ENCODE data around the gene ADAM8.
A peak's percentile ranks its signal among the peaks of the same experiment; 100 is the strongest.

Gene ADAM8

DNA sequence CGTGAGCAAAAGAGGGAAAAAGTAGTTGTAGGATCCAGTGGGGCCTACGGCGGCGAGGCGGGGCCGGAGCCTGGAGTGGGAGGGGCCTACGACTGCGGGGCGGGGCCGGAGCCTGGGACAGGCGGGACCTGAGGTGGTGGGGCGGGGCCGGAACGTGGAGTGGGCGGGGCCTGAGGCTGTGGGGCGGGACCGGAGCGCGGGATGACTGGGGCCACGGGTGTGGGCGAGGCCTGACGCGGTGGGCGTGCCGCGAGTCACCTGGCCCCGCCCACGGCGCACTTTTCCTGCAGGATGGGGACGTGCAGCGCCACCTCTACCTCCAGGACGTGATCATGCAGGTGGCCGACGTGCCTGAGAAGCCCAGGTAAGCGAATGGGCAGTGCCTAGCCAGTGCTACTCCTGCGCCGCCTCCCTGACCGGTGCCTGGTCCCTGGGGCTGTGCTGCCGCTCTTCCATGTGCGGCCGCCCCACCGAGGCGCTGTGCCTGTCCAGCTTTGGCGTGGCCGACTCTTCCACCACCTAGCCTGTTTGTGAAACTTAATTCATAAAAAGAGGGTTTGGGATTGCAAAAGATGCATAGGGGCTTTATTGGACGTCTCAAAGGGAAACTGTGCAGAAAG is 32.5 kb upstream of the ADAM8 start:
- peak; percentile 83 to 92 (median 84) for DNase-seq (ENCODE audit: low read depth in 2 of 3, low spot score in 2 of 3)

DNA sequence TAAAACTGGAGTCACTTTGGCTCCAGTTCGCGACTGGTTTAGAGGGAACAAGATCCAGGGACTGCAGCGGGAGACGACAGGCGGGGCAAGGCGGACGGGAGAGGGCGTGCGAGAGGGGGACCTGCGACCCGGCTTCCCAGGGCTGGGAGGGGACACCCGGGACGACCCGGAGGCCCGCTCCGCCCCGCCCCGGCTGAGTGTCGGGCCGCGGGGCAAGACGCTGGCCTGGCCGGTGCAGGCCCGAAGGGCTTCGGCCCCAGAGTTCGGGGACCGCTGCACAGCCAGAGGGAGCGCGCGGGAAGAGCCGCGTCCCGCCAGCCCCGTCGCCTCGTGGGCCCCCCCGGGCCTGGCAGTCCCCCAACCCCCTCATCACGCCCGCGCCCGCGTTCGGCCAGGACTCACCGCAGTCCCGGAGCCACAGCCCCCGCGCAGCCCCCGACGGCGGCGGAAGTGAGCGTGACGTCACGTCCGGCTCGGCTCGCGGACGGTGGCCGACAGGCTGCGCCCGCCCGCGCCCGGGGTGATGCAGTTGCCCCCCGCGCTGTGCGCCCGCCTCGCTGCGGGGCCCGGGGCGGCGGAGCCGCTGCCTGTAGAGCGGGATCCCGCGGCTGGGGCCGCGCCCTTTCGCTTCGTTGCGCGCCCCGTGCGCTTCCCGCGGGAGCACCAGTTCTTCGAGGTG is 31.9 kb upstream of the ADAM8 start, which contains the start of the genes TUBGCP2 and ZNF511:
Gene TUBGCP2 (minus strand): TSS at position 452 of the 679 bp plus-strand sequence. CDS start 5,931 bp downstream, outside the sequence.
Gene ZNF511 (plus strand): TSS at position 494 of the 679 bp plus-strand sequence. CDS start 30 bp downstream, at position 524.
- DNase-seq (ENCODE audit: low read depth in 2 of 3, low spot score in 2 of 3): peak; percentile 72 to 85 (median 84)

DNA sequence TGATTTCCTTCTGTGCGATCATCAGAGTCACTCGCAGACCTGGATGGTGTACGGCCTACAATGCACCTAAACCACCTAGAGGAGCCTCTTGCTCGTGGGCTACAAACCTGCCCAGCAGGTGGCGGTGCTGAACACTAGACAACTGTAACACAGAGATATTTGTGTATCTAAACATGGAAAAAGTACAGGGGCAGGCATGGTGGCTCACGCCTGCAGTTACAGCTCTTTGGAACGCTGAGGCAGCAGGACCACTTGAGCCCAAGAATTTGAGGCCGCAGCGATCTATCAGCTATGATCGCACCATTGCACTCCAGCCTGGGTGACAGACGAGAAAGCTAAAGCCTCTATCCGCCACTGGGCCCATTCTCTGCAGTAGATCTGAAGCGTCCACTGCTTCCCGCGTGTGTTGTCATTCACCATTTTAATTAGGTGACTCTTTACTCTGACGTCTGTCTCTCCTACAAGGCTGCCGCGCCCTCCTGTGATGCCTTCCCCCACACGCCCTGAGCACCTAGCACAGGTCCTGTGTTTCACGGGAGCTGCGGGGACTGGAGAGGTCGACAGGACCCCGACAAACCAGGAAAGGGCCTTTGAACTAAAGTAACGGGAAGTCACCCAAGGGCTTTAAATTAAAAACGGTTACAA is 31.2 kb upstream of the ADAM8 start:
- peak in 2 of 3 experiments; percentile 38 to 59 for DNase-seq (ENCODE audit: low read depth in 2 of 3, low spot score in 2 of 3)

DNA sequence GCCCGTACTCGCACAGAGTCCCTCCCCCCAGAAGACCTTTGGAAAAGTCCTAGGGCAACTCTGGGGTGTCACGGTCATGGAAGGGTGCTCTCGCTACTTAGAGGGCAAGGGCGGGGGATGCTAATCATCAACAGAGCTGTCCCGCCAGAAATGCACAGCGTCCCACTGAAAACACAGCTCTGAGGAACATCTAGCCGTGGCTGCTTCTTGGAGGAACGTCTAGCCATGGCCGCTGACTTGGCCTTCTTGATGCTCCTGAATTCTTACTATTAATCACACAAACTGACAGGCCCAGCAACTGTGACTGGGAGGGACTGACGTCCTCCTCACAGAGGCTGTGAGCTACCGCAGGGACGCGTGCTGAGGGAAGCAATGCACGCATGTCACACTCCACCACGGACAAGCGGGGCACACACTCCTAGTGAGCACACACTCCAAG is 30.3 kb upstream of the ADAM8 start:
- no peak for DNase-seq (ENCODE audit: low read depth in 2 of 3, low spot score in 2 of 3)

DNA sequence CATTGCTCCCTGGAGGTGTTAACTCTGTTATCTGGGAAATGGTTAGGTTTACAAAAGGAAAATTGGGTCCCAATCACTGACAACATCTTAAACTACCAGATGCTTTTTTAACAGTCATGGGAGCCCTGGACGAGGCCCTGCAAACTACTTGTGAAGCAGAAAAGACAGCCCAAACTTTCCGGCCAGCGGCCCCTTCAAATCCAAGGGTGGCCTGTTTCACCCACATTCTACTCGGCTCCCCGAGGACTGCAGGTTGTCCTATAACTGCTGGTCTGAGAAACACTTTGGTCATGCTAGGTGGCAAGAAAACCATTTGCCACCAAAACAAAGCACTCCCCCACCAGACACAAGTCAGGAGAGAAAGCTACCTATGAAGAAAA is 29.4 kb upstream of the ADAM8 start:
- DNase-seq (ENCODE audit: low read depth in 2 of 3, low spot score in 2 of 3): no peak

DNA sequence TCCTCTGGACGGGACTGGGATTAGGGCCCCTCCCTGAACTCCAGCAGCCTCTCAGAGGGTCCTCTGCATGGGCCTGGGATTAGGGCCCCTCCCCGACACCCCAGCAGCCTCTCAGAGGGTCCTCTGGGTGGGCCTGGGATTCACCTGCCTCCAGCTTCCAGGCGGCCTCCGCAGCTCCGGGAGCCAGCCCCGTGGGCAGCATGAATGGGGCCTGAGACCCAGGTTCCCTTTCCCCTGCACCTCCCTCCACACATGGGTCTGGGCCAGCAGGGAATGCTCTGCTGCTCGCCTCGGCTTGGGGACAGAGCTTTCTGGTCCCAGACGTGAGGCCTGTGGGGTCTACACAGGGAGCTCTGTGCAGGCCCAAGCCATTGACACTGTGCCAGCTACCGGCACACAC is 26.5 kb upstream of the ADAM8 start:
- no peak for DNase-seq (ENCODE audit: low read depth in 2 of 3, low spot score in 2 of 3)

DNA sequence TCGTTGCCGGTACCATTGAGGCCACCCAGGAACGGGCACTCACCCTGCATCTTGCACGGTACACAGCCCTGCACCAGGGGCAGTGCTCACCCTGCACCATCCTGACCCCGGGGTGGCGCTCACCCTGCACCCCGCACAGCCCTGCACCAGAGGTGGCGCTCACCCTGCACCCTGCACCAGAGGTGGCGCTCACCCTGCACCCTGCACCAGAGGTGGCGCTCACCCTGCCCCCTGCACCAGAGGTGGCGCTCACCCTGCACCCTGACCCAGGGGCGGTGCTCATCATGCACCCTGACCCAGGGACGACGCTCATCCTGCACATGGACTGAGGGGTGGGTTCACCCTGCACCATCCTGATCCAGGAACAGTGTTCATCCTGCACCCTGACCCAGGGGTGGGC is 25.6 kb upstream of the ADAM8 start:
- no peak for DNase-seq (ENCODE audit: low read depth in 2 of 3, low spot score in 2 of 3)

DNA sequence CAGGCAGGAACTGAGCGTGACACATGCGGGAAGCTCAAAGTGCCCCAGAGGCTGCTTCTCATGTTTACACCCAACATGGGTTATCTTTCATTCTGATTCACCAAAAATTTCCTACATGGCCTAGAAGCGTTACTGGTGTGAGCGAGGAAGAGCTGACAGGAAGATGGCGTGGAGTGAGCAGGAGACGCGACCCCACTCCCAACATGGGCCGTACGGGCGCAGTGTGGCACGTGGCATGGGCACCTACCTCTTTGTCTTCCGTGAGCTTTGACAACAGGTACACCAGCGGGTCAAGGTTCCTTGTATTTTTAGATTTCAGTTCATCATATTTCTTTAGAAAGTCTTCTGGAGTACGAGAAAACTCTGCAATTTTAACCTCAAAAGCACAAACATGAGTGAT is 23.1 kb upstream of the ADAM8 start:
- no peak for DNase-seq (ENCODE audit: low read depth in 2 of 3, low spot score in 2 of 3)

- DNase-seq (ENCODE audit: low read depth in 2 of 3, low spot score in 2 of 3): no peak
Measured at GRCh38 chr10:133299224-133299623, 22.6 kb upstream of the ADAM8 start.

DNA sequence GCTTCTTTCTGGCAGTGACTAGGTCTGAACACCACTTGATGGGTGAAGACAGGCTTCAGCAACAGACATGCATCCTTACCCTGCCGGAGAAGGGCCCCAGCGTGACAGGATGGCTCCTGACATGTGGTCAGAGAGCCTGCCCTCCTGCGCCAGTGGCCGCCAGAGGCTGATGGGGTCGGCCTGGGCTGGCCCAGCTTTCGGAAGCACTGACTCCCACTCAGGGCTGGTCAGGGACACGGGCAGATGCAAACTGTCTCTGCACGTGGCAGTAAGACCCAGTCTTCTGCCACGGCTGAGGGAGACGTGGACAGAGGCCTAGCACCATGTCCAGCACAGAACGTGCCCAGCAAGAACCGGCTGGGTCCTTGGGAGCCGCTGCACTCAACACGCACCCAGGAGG is 21.8 kb upstream of the ADAM8 start:
- DNase-seq (ENCODE audit: low read depth in 2 of 3, low spot score in 2 of 3): no peak

DNA sequence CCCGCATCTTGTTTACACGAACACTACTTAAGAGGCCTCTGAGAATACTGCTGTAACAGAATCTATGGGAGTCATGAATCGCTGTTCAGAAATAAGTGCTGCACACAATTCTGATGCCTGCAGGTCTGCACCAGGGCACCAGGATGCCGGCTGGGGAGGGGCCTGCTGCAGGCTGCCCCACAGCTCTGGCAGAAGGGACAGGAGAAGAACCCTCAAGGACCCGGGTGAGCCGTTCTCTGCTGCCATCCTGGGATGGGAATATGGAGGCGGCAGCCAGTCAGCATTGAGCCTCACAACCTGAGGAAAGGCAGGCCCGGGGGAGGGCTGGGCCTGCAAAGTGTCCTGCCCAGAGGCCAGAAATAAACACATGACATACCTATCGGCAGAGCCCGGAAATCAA is 20.8 kb upstream of the ADAM8 start:
- DNase-seq (ENCODE audit: low read depth in 2 of 3, low spot score in 2 of 3): no peak

DNA sequence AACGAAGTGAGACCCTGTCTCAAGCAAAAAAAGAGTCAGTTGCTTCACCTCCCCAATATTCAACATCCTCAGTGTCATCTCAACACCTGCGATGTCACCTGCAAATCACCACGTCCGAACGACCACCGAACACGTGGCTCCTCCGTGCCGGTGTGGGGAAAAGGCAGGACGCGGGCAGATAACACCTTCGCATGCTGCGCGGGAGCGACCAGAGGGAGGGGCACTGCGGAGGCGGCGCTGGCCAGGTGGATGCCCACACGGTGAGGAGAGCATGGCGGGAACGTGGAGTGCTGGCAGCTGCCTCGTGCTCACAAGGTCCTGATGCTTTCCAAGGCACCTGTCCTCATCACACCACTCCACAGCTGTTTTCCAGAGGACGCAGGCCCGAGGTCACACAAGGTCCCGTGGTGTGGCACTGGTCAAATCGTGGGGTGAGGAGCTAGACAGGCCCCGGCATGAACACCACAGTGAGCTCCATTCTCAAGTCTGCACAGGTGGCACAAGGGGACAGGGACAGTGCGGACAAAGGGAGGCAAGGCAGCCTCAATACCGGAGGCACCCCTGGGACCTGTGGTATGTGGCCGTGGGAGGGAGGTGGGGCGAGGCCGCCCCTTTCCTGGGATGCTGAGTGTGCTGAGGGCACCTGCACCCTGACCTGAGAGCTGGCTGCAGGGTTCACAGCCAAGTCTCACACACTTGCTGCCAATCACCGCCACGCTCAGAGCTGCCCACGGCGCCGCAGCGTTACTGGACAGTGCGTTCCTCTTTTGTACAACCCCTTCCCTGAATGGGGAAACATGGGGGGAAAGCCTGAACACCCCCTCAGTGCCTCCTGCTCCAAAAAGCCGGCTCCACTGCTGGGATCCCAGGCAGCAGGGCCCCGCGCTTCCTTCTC is 19.0 kb upstream of the ADAM8 start:
- DNase-seq (ENCODE audit: low read depth in 2 of 3, low spot score in 2 of 3): no peak

GRCh38 chr10:133294189-133294588 is 17.5 kb upstream of the ADAM8 start:
- no peak for DNase-seq (ENCODE audit: low read depth in 2 of 3, low spot score in 2 of 3)

- DNase-seq (ENCODE audit: low read depth in 2 of 3, low spot score in 2 of 3): no peak
Measured at GRCh38 chr10:133293810-133294119, 17.1 kb upstream of the ADAM8 start.

DNA sequence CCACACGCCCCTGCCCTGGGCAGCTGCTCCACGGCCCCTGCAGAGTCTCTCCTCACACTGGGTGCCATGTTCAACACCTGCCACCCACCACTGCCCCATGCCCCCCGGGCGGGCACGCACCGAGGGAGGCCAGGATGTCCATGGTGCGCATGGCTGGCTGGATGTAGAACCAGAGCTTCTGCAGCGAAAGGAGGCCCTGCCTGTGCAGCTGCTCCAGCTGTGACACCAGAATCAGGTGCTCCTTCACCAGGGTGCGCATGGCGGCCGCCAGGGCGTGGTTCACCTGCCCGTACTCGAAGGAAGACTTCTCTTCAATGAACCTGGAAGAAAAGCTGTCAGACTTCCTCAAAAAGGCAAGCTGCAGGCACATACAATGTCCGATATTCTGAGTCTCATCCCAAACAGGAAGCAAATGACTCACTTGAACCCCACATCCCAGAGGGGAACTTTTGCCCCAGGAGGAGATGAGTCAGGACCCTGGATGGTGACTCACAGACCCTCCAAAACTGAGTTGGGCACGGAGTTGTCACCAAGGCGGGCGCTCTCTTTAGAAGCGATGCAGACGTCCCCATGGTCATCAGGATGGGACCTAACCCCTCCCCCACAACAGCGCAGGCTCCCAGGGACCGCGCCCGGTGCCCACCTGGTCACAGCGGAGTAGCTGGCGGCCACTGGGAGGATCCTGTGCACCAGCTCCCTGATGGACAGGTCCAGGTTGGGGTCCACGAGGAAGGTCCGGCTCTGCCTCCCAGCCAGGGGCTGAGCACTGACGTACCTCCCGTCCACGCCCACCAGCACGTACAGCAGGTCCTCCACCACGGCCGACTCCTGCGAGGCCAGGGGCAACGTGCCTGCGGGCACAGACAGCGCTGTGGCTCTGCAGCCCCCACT is 16.5 kb upstream of the ADAM8 start:
- DNase-seq (ENCODE audit: low read depth in 2 of 3, low spot score in 2 of 3): no peak

- DNase-seq (ENCODE audit: low read depth in 2 of 3, low spot score in 2 of 3): no peak
Measured at GRCh38 chr10:133289761-133290160, 13.1 kb upstream of the ADAM8 start.

DNA sequence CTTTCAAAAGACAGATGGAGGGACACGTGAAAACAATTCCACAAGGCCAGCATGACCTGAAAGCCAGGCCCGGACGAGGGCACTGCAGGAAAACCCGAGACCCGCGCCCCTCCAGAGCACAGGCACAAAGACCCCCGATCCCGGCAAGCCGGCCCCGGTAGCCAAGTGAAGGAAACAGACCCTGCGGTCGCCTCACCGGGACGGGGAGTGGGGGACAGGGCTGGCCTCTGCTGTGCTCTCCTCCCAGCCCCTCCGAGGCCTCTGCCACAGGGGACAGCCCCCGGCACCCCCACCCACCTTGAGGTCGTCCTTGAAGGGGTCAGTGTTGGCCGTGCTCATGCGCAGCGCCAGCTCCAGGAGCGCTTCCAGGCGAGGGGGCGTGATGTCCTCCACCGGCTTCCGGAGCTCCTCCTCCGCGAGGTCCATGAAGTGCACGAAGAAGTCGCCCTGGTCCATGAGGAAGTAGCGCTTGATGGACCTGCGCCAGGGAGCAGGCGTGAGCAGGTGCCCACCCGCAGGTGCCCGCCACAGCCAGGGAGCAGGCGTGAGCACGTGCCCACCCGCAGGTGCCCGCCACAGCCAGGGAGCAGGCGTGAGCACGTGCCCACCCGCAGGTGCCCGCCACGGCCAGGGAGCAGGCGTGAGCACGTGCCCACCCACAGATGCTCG is 11.3 kb upstream of the ADAM8 start:
- no peak for DNase-seq (ENCODE audit: low read depth in 2 of 3, low spot score in 2 of 3)

- no peak for DNase-seq (ENCODE audit: low read depth in 2 of 3, low spot score in 2 of 3)
Measured at GRCh38 chr10:133286366-133286765, 9.7 kb upstream of the ADAM8 start.

- no peak for DNase-seq (ENCODE audit: low read depth in 2 of 3, low spot score in 2 of 3)
Measured at GRCh38 chr10:133285217-133285616, 8.5 kb upstream of the ADAM8 start.

- no peak for DNase-seq (ENCODE audit: low read depth in 2 of 3, low spot score in 2 of 3)
Measured at GRCh38 chr10:133283931-133284330, 7.3 kb upstream of the ADAM8 start.
